IMR-90 (cell line): Measurements from ENCODE around the gene CTIF. TPM values are rescaled to one million over a fixed set of nuclear protein-coding genes. Genes with fewer than 3 reads are reported as not detected.

Experiments used
- ATAC-seq: fragments of 200-7000 bp; cut with Tn5 transposase; 2 replicates; pipeline ENCODE4 v1.9.1; 2020; ENCODE audit warnings: low read depth, mild to moderate bottlenecking, moderate library complexity
- BruUV-seq: library from RNA; stranded (reverse); fragments of 400-500 nt; replicated peaks from 2 replicates; lab custom pipeline; 2021; lab: Mats Ljungman, UMichigan
- CTCF ChIA-PET: fragments of 300-600 bp; formaldehyde crosslinking; extraction: SDS; loops from one replicate; lab custom pipeline; 2021; ENCODE audit warnings: antibody characterized with exemption; lab: Yijun Ruan, JAX
- POLR2A ChIA-PET: fragments of 300-600 bp; sonication (Branson Sonifier 250); formaldehyde crosslinking; loops from one replicate; lab custom pipeline; 2022; ENCODE audit warnings: antibody characterized with exemption; ENCODE audit not compliant: unreplicated experiment; lab: Charles Lee
- DNase-seq: peaks from one replicate; pipeline ENCODE4 v3.0.0; 2013
- H2AFZ ChIP-seq: replicated peaks from 2 replicates; pipeline ENCODE3; 2013; ENCODE audit warnings: low read length, mild to moderate bottlenecking; ENCODE audit not compliant: poor library complexity
- H2AK5ac ChIP-seq: 2 replicates; pipeline ENCODE4 v1.6.1; 2013; ENCODE audit warnings: low read depth, low read length, inconsistent platforms
- H2AK9ac ChIP-seq: replicated peaks from 2 replicates; pipeline ENCODE3; 2013; ENCODE audit warnings: mild to moderate bottlenecking, low read depth, low read length, moderate library complexity; ENCODE audit not compliant: poor library complexity
- H2BK120ac ChIP-seq: 2 replicates; pipeline ENCODE4 v1.6.1; 2013; ENCODE audit warnings: low read depth, low read length, inconsistent platforms
- H2BK15ac ChIP-seq: 3 replicates; pipeline ENCODE4 v1.6.1; 2013; ENCODE audit warnings: low read depth, low read length, inconsistent platforms
- H2BK20ac ChIP-seq: 2 replicates; pipeline ENCODE4 v1.6.1; 2013; ENCODE audit warnings: low read depth, mild to moderate bottlenecking, inconsistent platforms, low read length, moderate library complexity
- H2BK5ac ChIP-seq: 2 replicates; pipeline ENCODE4 v1.6.1; 2013; ENCODE audit warnings: mild to moderate bottlenecking, low read depth, low read length, inconsistent platforms; ENCODE audit not compliant: poor library complexity, severe bottlenecking
- H3K14ac ChIP-seq: replicated peaks from 2 replicates; pipeline ENCODE4 v1.6.1; 2013; ENCODE audit warnings: low read depth, low read length, inconsistent platforms
- H3K18ac ChIP-seq: 2 replicates; pipeline ENCODE4 v1.6.1; 2013; ENCODE audit warnings: low read depth, low read length, control low read depth
- H3K23ac ChIP-seq: 2 replicates; pipeline ENCODE4 v1.6.1; 2013; ENCODE audit warnings: low read depth, low read length, inconsistent platforms
- H3K27ac ChIP-seq: 2 replicates; pipeline ENCODE4 v1.5.1; 2013; ENCODE audit warnings: mild to moderate bottlenecking, control low read depth, low read length; ENCODE audit not compliant: insufficient read depth
- H3K27me3 ChIP-seq: 2 replicates; pipeline ENCODE4 v1.6.1; 2013; ENCODE audit warnings: low read length; ENCODE audit not compliant: control insufficient read depth, insufficient read depth
- H3K36me3 ChIP-seq: 2 replicates; pipeline ENCODE4 v1.6.1; 2013; ENCODE audit warnings: low read length, mixed read lengths; ENCODE audit not compliant: control insufficient read depth, insufficient read depth
- H3K4ac ChIP-seq: 2 replicates; pipeline ENCODE4 v1.6.1; 2013; ENCODE audit warnings: low read depth, low read length, inconsistent platforms
- H3K4me1 ChIP-seq: 2 replicates; pipeline ENCODE4 v1.6.1; 2013; ENCODE audit warnings: low read length, mixed read lengths; ENCODE audit not compliant: control insufficient read depth, insufficient read depth
- H3K4me2 ChIP-seq: 2 replicates; pipeline ENCODE4 v1.6.1; 2013; ENCODE audit warnings: low read depth, mild to moderate bottlenecking, control low read depth, low read length, moderate library complexity
- H3K4me3 ChIP-seq: 2 replicates; pipeline ENCODE4 v1.5.1; 2013; ENCODE audit warnings: low read depth, mild to moderate bottlenecking, control low read depth, low read length, moderate library complexity; ENCODE audit not compliant: insufficient read depth
- H3K56ac ChIP-seq: 2 replicates; pipeline ENCODE4 v1.6.1; 2013; ENCODE audit warnings: low read length, inconsistent platforms; ENCODE audit not compliant: insufficient read depth; ENCODE audit errors: extremely low read depth
- H3K79me1 ChIP-seq, 2 experiments: 2 replicates each; pipeline ENCODE4 v1.6.1; 2013; ENCODE audit warnings: low read length in 2 of 2, inconsistent platforms in 1 of 2, low read depth in 1 of 2
- H3K9ac ChIP-seq: 2 replicates; pipeline ENCODE4 v1.6.1; 2013; ENCODE audit warnings: low read depth, low read length, control low read depth
- H3K9me1 ChIP-seq: 2 replicates; pipeline ENCODE4 v1.6.1; 2013; ENCODE audit warnings: low read length, inconsistent platforms; ENCODE audit not compliant: insufficient read depth
- H3K9me3 ChIP-seq: 2 replicates; pipeline ENCODE4 v1.6.1; 2013; ENCODE audit warnings: low read length; ENCODE audit not compliant: control insufficient read depth, insufficient read depth
- H4K20me1 ChIP-seq: 2 replicates; pipeline ENCODE4 v1.6.1; 2013; ENCODE audit warnings: low read length, inconsistent platforms; ENCODE audit not compliant: insufficient read depth
- H4K5ac ChIP-seq: 2 replicates; pipeline ENCODE4 v1.6.1; 2013; ENCODE audit warnings: mild to moderate bottlenecking, low read depth, low read length, control low read depth
- H4K8ac ChIP-seq, 2 experiments: 2 replicates each; pipeline ENCODE4 v1.6.1; 2013; ENCODE audit warnings: low read depth in 2 of 2, low read length in 2 of 2, control low read depth in 1 of 2, inconsistent platforms in 1 of 2
- H4K91ac ChIP-seq: 2 replicates; pipeline ENCODE4 v1.6.1; 2013; ENCODE audit warnings: low read depth, low read length, inconsistent platforms; ENCODE audit not compliant: insufficient read depth
- BHLHE40 ChIP-seq: fragments of 150-350 bp; IDR thresholded peaks from 2 replicates; pipeline ENCODE4 v1.6.1; 2016; ENCODE audit warnings: mild to moderate bottlenecking, low read depth, low read length
- CEBPB ChIP-seq: IDR thresholded peaks from 2 replicates; pipeline ENCODE4 v1.6.1; 2012; ENCODE audit warnings: low read depth, low read length, improper control_type of control experiment
- CHD1 ChIP-seq: IDR thresholded peaks from 2 replicates; pipeline ENCODE4 v1.6.1; 2012; ENCODE audit warnings: low read depth, low read length, improper control_type of control experiment
- CTCF ChIP-seq: conservative IDR thresholded peaks from 2 replicates; pipeline ENCODE4 v1.5.1; 2012; ENCODE audit warnings: mild to moderate bottlenecking, low read depth, low read length, improper control_type of control experiment
- ELK1 ChIP-seq: fragments of 150-350 bp; IDR thresholded peaks from 2 replicates; pipeline ENCODE4 v1.6.1; 2016; ENCODE audit warnings: low read depth, mild to moderate bottlenecking, low read length, moderate library complexity, borderline replicate concordance
- FOS ChIP-seq: fragments of 150-350 bp; IDR thresholded peaks from 2 replicates; pipeline ENCODE4 v1.6.1; 2016; ENCODE audit warnings: low read depth, low read length
- MAFK ChIP-seq: IDR thresholded peaks from 2 replicates; pipeline ENCODE4 v1.6.1; 2012; ENCODE audit warnings: low read depth, low read length, improper control_type of control experiment
- MAZ ChIP-seq: IDR thresholded peaks from 2 replicates; pipeline ENCODE4 v1.6.1; 2012; ENCODE audit warnings: low read depth, mild to moderate bottlenecking, low read length, improper control_type of control experiment, moderate library complexity, borderline replicate concordance
- MXI1 ChIP-seq: IDR thresholded peaks from 2 replicates; pipeline ENCODE4 v1.6.1; 2012; ENCODE audit warnings: low read depth, mild to moderate bottlenecking, low read length, moderate library complexity, borderline replicate concordance
- NFE2L2 ChIP-seq: fragments of 150-350 bp; IDR thresholded peaks from 2 replicates; pipeline ENCODE4 v1.6.1; 2016; ENCODE audit warnings: low read depth, mild to moderate bottlenecking, low read length
- POLR2A ChIP-seq: IDR thresholded peaks from 2 replicates; pipeline ENCODE4 v1.6.1; 2012; ENCODE audit warnings: mild to moderate bottlenecking, low read depth, low read length
- RAD21 ChIP-seq: IDR thresholded peaks from 2 replicates; pipeline ENCODE4 v1.6.1; 2012; ENCODE audit warnings: low read length, improper control_type of control experiment
- RCOR1 ChIP-seq: IDR thresholded peaks from 2 replicates; pipeline ENCODE4 v1.6.1; 2012; ENCODE audit warnings: mild to moderate bottlenecking, low read length, improper control_type of control experiment; ENCODE audit not compliant: insufficient replicate concordance
- RFX5 ChIP-seq: IDR thresholded peaks from 2 replicates; pipeline ENCODE4 v1.8.0; 2012; ENCODE audit warnings: low read depth, mild to moderate bottlenecking, low read length, moderate library complexity
- SMC3 ChIP-seq: fragments of 150-350 bp; IDR thresholded peaks from 2 replicates; pipeline ENCODE4 v1.6.1; 2016; ENCODE audit warnings: low read depth, mild to moderate bottlenecking, antibody characterized with exemption, low read length, moderate library complexity
- USF2 ChIP-seq: fragments of 150-350 bp; IDR thresholded peaks from 2 replicates; pipeline ENCODE4 v1.6.1; 2017; ENCODE audit warnings: mild to moderate bottlenecking, antibody characterized with exemption, low read length, low read depth
- WGBS, 2 experiments: methylation state at CpG; one replicate each; pipeline versions ENCODE4 v1.1.5 to v1.1.7; 2013; ENCODE audit warnings: missing lambda C conversion rate in 2 of 2; ENCODE audit not compliant: insufficient read length in 1 of 2; ENCODE audit errors: extremely low coverage in 2 of 2; 5-methylcytosine and 5-hydroxymethylcytosine counted together
- dilution Hi-C: fragments of 300-500 bp; cut with HindIII; formaldehyde crosslinking; loops from one replicate; pipeline ENCODE4 v1.14.3; 2018; ENCODE audit warnings: low sequenced_read_pairs; ENCODE audit not compliant: unreplicated experiment
- in situ Hi-C: fragments of 300-500 bp; cut with MboI; formaldehyde crosslinking; loops from 3 replicates; pipeline ENCODE4 v1.14.3; 2019; ENCODE audit warnings: low sequenced_read_pairs, inconsistent platforms, mixed read lengths
- intact Hi-C: fragments of 100-400 bp; cut with micrococcal nuclease; formaldehyde crosslinking; loops from 2 replicates; pipeline ENCODE4 v1.10.0; 2022
- polyA plus RNA-seq, 3 experiments: library from polyadenylated mRNA; depleted of rRNA; stranded (reverse); fragments of >200 nt; gene quantifications; 2 replicates each; pipeline ENCODE4 v1.2.3, GENCODE V29; 2012; ENCODE audit warnings: low replicate concordance in 1 of 3
- total RNA-seq: library from RNA; depleted of rRNA; stranded (reverse); fragments of >200 nt; gene quantifications from 2 replicates; pipeline ENCODE4 v1.2.3, GENCODE V29; 2012

The CTIF gene
- total and polyA plus RNA-seq, 2 of the 4 experiments (the other 2 are of a cell fraction): 25.1 to 57.0 TPM

GRCh38 chr18:48578289-48578688, 39.5 kb downstream of the CTIF start:
- H2AK5ac ChIP-seq: no peak overlapping the region
- POLR2A ChIA-PET: no interaction called here
- no peak for DNase-seq
- no peak overlapping the region for H3K18ac ChIP-seq
- no peak overlapping the region for H3K9ac ChIP-seq
- H2BK20ac ChIP-seq: no peak overlapping the region
- H4K5ac ChIP-seq: no peak overlapping the region
- H2AK9ac ChIP-seq: no peak overlapping the region
- ATAC-seq: no peak
- no peak overlapping the region for H2BK120ac ChIP-seq
- intact Hi-C loops: no loop called here
- H2AFZ ChIP-seq: no peak overlapping the region
- no peak overlapping the region for H3K23ac ChIP-seq
- H2BK15ac ChIP-seq: no peak overlapping the region
- H4K8ac ChIP-seq: no peak overlapping the region
- no peak overlapping the region for H3K56ac ChIP-seq
- peaks cover 12% of the 10 kb centered on the region for H3K36me3 ChIP-seq
- dilution Hi-C loops: no loop called here
- H3K27me3 ChIP-seq: no peaks in the 10 kb centered on the region
- H4K91ac ChIP-seq: no peak overlapping the region
- no peaks in the 10 kb centered on the region for H3K9me3 ChIP-seq
- no peak overlapping the region for H3K27ac ChIP-seq
- no peak overlapping the region for H3K4me2 ChIP-seq
- H3K79me1 ChIP-seq: peaks cover 24 to 100% of the 10 kb centered on the region in 2 experiments
- CTCF ChIA-PET: no interaction called here
- H2BK5ac ChIP-seq: no peak overlapping the region
- no CpG with 5 or more reads among the region's 3 CpGs for WGBS, 2 experiments
- H3K4me3 ChIP-seq: no peak overlapping the region
- TF ChIP-seq USF2 (no peak), CTCF (no peak), FOS (no peak), MXI1 (no peak), MAZ (no peak), BHLHE40 (no peak), RAD21 (no peak), RFX5 (no peak), RCOR1 (no peak), NFE2L2 (no peak), SMC3 (no peak), POLR2A (no peak), MAFK (no peak), CEBPB (no peak), ELK1 (no peak), CHD1 (no peak)
- H3K9me1 ChIP-seq: peaks cover 42% of the 10 kb centered on the region
- H4K20me1 ChIP-seq: peaks cover 100% of the 10 kb centered on the region
- H3K4me1 ChIP-seq: peaks cover 10% of the 10 kb centered on the region; the same call in 1 of the 2 replicates
- in situ Hi-C loops: no loop called here
- BruUV-seq: no TSS peak
- H3K4ac ChIP-seq: no peak overlapping the region
- H3K14ac ChIP-seq: no peak overlapping the region
